ENCODE results near the gene TOR4A.
"Not testable (repeated sequence)": the region's sequence is repeated elsewhere in the genome, so short reads cannot be mapped to it uniquely, and the experiment has no call there.

The TOR4A gene

DNA sequence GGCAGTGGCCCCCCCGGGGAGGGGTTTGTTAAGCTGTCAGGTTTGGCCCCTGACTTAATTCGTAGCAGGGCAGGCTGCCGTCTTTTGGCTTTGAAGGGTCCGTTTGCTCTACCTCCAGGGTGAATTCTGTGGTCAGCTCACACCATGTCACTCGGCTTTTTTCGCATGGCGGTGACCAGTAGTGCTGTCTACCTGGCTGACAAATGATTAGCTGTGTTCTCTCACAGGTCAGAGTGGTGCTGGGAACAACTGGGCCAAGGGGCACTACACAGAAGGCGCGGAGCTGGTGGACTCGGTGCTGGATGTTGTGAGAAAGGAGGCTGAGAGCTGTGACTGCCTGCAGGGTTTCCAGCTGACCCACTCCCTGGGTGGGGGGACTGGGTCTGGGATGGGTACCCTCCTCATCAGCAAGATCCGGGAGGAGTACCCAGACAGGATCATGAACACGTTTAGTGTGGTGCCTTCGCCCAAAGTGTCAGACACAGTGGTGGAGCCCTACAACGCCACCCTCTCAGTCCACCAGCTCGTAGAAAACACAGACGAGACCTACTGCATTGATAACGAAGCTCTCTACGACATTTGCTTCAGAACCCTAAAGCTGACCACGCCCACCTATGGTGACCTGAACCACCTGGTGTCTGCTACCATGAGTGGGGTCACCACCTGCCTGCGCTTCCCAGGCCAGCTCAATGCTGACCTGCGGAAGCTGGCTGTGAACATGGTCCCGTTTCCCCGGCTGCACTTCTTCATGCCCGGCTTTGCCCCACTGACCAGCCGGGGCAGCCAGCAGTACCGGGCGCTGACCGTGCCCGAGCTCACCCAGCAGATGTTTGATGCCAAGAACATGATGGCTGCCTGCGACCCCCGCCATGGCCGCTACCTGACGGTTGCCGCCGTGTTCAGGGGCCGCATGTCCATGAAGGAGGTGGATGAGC is 35.0 kb upstream of the TOR4A start:
- Histone ChIP-seq H3K4me1 (peaks cover 16% of the 10 kb centered on the region), H3K27me3 (no peaks in the 10 kb centered on the region), H3K9me3 (no peaks in the 10 kb centered on the region), H3K4me3 (ENCODE audit: low read depth, low read length) (peak overlapping the region; percentile 83), H3K36me3 (peaks cover 24% of the 10 kb centered on the region)
- DNase-seq: no peak
- TF ChIP-seq CTCF (IDR thresholded peaks at IDR 0.05; ENCODE audit: low read depth, low read length): no peak

GRCh38 chr9:137243266-137243625 is 34.3 kb upstream of the TOR4A start:
- H3K4me1 ChIP-seq: peaks cover 16% of the 10 kb centered on the region
- not testable (repeated sequence) for DNase-seq; H3K27me3 ChIP-seq; H3K4me3 ChIP-seq (ENCODE audit: low read depth, low read length); H3K9me3 ChIP-seq
- peaks cover 24% of the 10 kb centered on the region for H3K36me3 ChIP-seq

- H3K4me3 ChIP-seq (ENCODE audit: low read depth, low read length): no peak overlapping the region
- no peaks in the 10 kb centered on the region for H3K27me3 ChIP-seq
- H3K9me3 ChIP-seq: no peaks in the 10 kb centered on the region
- TF ChIP-seq CTCF (IDR thresholded peaks at IDR 0.05; ENCODE audit: low read depth, low read length): no peak
- DNase-seq: no peak
- H3K4me1 ChIP-seq: peaks cover 16% of the 10 kb centered on the region
- peaks cover 24% of the 10 kb centered on the region for H3K36me3 ChIP-seq
These were observed 33.7 kb upstream of the TOR4A start for GRCh38 chr9:137243626-137244485.

DNA sequence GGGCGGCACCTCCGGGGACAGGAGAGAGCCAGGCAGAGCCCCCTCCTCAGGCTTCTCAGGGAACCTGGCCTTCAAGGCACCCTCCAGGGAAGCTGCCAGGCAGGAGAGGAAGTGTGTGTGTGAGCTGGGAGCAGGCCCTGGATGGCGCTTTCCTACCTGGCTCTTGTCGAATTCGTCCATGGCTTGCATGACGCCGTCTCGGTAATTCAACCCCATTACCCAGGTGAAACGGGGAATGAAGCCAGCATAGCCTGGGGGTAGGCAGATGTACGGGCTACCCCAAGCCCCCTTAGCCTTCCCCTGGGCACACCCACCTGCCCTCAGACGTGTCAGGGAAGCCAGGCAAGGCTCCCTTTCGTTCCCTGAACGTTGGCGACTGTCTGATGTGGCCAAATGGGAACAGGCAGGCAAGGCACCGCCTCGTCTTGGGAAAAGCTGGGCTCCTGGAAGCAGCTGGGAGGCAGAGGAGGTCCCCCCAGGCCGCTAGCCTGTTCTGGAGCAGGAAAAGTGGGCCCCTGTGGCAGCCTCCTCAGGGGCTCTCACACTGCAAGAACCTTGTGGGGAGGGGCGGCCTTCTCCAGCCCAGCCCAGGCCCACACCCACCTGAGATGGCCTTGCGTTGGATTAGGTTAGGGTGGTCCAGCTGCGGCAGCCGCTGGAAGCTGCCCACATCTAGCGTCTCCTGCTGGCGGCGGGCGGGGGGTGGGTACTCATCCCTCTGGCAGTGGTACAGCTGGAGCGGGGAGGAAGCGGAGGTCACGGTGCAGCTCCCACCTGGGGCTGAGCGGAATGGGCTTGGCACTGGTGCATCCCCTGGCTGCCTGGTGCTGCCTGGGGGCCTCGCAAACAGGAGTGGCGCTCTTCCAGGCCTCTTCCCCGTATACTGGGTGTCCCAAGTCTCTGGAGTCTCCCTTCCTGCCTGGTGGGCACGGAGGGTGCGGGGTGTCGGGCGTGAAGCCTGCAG is 32.8 kb upstream of the TOR4A start:
- Histone ChIP-seq H3K9me3 (no peaks in the 10 kb centered on the region), H3K4me3 (ENCODE audit: low read depth, low read length) (no peak overlapping the region), H3K27me3 (no peaks in the 10 kb centered on the region), H3K36me3 (peaks cover 24% of the 10 kb centered on the region), H3K4me1 (peaks cover 16% of the 10 kb centered on the region)
- TF ChIP-seq CTCF (IDR thresholded peaks at IDR 0.05; ENCODE audit: low read depth, low read length): no peak
- DNase-seq: no peak

DNA sequence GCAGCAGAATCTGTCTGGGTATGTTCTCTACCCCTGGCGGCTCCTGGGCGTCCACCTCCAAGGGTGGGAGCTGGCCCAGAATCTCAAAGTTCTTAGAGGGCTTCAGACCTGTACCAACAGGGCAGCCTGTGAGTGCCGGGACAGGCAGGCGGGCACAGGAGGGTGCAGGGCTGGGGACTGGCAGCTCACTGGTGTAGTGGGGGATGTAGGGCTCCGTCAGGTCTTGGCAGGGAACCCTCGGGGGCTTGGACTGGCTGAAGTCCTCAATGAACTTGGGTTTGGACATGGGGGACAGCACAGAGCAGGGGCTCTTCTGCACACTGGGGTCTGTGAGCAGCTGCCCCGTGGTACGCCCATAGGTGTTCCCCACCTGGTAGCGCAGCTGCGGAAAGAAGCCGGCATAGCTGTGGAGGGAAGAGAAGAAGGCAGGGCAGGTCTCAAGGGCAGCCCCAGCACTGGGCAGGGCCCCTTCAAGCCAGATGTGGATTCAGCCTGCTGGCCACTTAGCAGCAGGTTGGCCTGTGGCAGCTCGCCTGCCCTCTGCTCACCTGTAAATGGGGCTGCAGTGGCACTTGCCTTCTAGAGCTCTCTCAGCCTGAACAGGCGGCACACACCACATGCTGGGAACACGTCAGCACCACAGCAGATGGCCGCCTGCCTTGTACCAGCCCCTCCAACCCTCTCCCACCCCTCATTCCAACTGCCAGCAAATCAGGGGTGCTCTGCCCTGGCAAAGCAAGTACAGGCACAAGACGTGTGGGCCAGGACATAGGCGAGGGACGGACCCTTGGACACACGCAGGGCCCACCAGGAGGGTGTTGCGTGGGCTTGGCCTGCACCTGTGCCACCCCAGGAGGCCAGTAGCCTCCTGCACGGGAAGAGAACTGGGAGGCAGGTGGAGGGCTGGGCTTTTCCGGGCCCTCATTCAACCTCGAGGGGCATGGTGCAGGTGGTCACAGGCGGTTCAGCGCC is 31.8 kb upstream of the TOR4A start:
- peaks cover 16% of the 10 kb centered on the region for H3K4me1 ChIP-seq
- no peak for TF ChIP-seq CTCF (IDR thresholded peaks at IDR 0.05; ENCODE audit: low read depth, low read length)
- no peak for DNase-seq
- H3K27me3 ChIP-seq: no peaks in the 10 kb centered on the region
- H3K4me3 ChIP-seq (ENCODE audit: low read depth, low read length): no peak overlapping the region
- no peaks in the 10 kb centered on the region for H3K9me3 ChIP-seq
- H3K36me3 ChIP-seq: peaks cover 24% of the 10 kb centered on the region
